GM23338 (cell line): ENCODE results near the gene DOCK1. TPM values are rescaled to one million over a fixed set of nuclear protein-coding genes. Genes with fewer than 3 reads are reported as not detected.

Experiments used
- ATAC-seq: fragments of 200-7000 bp; cut with Tn5 transposase; 3 replicates; pipeline ENCODE4 v1.9.1; 2020
- DNase-seq: peaks from one replicate; pipeline ENCODE4 v3.0.0-alpha.2; 2015; ENCODE audit warnings: low spot score
- H2AFZ ChIP-seq: fragments of 200-600 bp; sonication (generic); 2 replicates; pipeline ENCODE4 v1.8.0; 2016; ENCODE audit warnings: antibody characterized with exemption, mild to moderate bottlenecking, moderate library complexity
- H3F3A ChIP-seq: fragments of 200-600 bp; sonication (generic); replicated peaks from 2 replicates; pipeline ENCODE4 v1.8.0; 2017; ENCODE audit warnings: antibody characterized with exemption, mixed run types, low read depth
- H3K27ac ChIP-seq: fragments of 200-600 bp; sonication (generic); 2 replicates; pipeline ENCODE4 v1.6.1; 2016; ENCODE audit warnings: low read depth
- H3K27me3 ChIP-seq: fragments of 200-600 bp; sonication (generic); 2 replicates; pipeline ENCODE4 v1.8.0; 2016; ENCODE audit warnings: mild to moderate bottlenecking, mixed run types, moderate library complexity; ENCODE audit not compliant: insufficient read depth
- H3K36me3 ChIP-seq: fragments of 200-600 bp; sonication (generic); 2 replicates; pipeline ENCODE4 v1.8.0; 2016; ENCODE audit warnings: mild to moderate bottlenecking; ENCODE audit not compliant: insufficient read depth
- H3K4me1 ChIP-seq: fragments of 200-600 bp; sonication (generic); 2 replicates; pipeline ENCODE4 v1.8.0; 2016; ENCODE audit warnings: mild to moderate bottlenecking, moderate library complexity; ENCODE audit not compliant: insufficient read depth
- H3K4me2 ChIP-seq: fragments of 200-600 bp; sonication (generic); 2 replicates; pipeline ENCODE4 v1.7.1; 2017; ENCODE audit warnings: mixed run types
- H3K4me3 ChIP-seq: fragments of 200-600 bp; sonication (generic); 2 replicates; pipeline ENCODE4 v1.6.1; 2016; ENCODE audit warnings: mixed run types
- H3K79me2 ChIP-seq: fragments of 200-600 bp; sonication (generic); replicated peaks from 2 replicates; pipeline ENCODE4 v1.8.0; 2017; ENCODE audit warnings: mild to moderate bottlenecking; ENCODE audit not compliant: insufficient read depth
- H3K9me2 ChIP-seq: fragments of 200-600 bp; sonication (generic); 2 replicates; pipeline ENCODE4 v1.8.0; 2017; ENCODE audit not compliant: insufficient read depth
- H4K20me1 ChIP-seq: fragments of 200-600 bp; sonication (generic); replicated peaks from 2 replicates; pipeline ENCODE4 v1.8.0; 2017; ENCODE audit warnings: mild to moderate bottlenecking; ENCODE audit not compliant: insufficient read depth
- H3K27ac Mint-ChIP-seq: 2 replicates; pipeline ENCODE4 v1.8.0; 2020; ENCODE audit warnings: inconsistent platforms, mild to moderate bottlenecking, moderate library complexity, mixed read lengths
- H3K27me3 Mint-ChIP-seq: 3 replicates; pipeline ENCODE4 v1.8.0; 2022; ENCODE audit warnings: low read depth, mild to moderate bottlenecking, moderate library complexity, mixed read lengths, inconsistent platforms; ENCODE audit not compliant: insufficient read depth, poor library complexity
- H3K36me3 Mint-ChIP-seq: 3 replicates; pipeline ENCODE4 v1.8.0; 2021; ENCODE audit warnings: low read depth, mild to moderate bottlenecking, inconsistent platforms, moderate library complexity, mixed read lengths
- H3K4me1 Mint-ChIP-seq: 3 replicates; pipeline ENCODE4 v1.8.0; 2020; ENCODE audit warnings: mild to moderate bottlenecking, inconsistent platforms, mixed read lengths
- H3K4me3 Mint-ChIP-seq: 3 replicates; pipeline ENCODE4 v1.8.0; 2021; ENCODE audit warnings: moderate library complexity, mild to moderate bottlenecking, inconsistent platforms, mixed read lengths
- H3K9me3 Mint-ChIP-seq: 3 replicates; pipeline ENCODE4 v1.8.0; 2020; ENCODE audit warnings: moderate library complexity, mild to moderate bottlenecking, inconsistent platforms, mixed read lengths
- CREB1 ChIP-seq: fragments of 250-450 bp; sonication (Bioruptor Pico); IDR thresholded peaks from 2 replicates; pipeline ENCODE4 v1.5.0; 2020; ENCODE audit warnings: low read depth, mild to moderate bottlenecking, moderate library complexity
- EZH2 ChIP-seq: fragments of 200-600 bp; sonication (generic); IDR thresholded peaks from one replicate; pipeline ENCODE4 v1.8.0; 2017; ENCODE audit warnings: antibody characterized with exemption, mild to moderate bottlenecking, low read depth; ENCODE audit not compliant: unreplicated experiment
- JUNB ChIP-seq: IDR thresholded peaks from one replicate; pipeline ENCODE4 v1.6.1; 2016; ENCODE audit warnings: antibody characterized with exemption; ENCODE audit not compliant: unreplicated experiment
- NANOG ChIP-seq: IDR thresholded peaks from 2 replicates; pipeline ENCODE4 v1.6.1; 2016; ENCODE audit warnings: antibody characterized with exemption, borderline replicate concordance
- POLR2AphosphoS5 ChIP-seq: IDR thresholded peaks from 2 replicates; pipeline ENCODE4 v1.6.1; 2016; ENCODE audit warnings: antibody characterized with exemption, low read depth
- REST ChIP-seq: IDR thresholded peaks from one replicate; pipeline ENCODE4 v1.6.1; 2018; ENCODE audit warnings: antibody characterized with exemption; ENCODE audit not compliant: unreplicated experiment
- STAT1 ChIP-seq: IDR thresholded peaks from one replicate; pipeline ENCODE4 v1.6.1; 2016; ENCODE audit warnings: antibody characterized with exemption; ENCODE audit not compliant: unreplicated experiment
- ZNF114 ChIP-seq: fragments of 250-450 bp; sonication (Bioruptor Pico); IDR thresholded peaks from 2 replicates; pipeline ENCODE4 v1.5.0; 2020; ENCODE audit warnings: mild to moderate bottlenecking, moderate library complexity
- ZNF331 ChIP-seq: fragments of 250-450 bp; sonication (Bioruptor Pico); IDR thresholded peaks from 2 replicates; pipeline ENCODE4 v1.5.0; 2020; ENCODE audit warnings: low read depth, mild to moderate bottlenecking, moderate library complexity
- ZNF462 ChIP-seq: fragments of 250-450 bp; sonication (Bioruptor Pico); IDR thresholded peaks from 2 replicates; pipeline ENCODE4 v1.5.0; 2020; ENCODE audit warnings: mild to moderate bottlenecking, moderate library complexity
- polyA plus RNA-seq: library from polyadenylated mRNA; unstranded; fragments of >200 nt; fragmentation: Nextera tagmentation; extraction: Ambion mirVana; gene quantifications from 2 replicates; pipeline ENCODE4 v1.2.1, GENCODE V29; 2016
- total RNA-seq: library from RNA; depleted of rRNA; stranded (reverse); fragments of >200 nt; shearing (Covaris generic); gene quantifications from 2 replicates; pipeline ENCODE4 v1.2.3, GENCODE V29; 2014
- TF ChIP-seq, protein P1 (sequence below): IDR thresholded peaks from 2 replicates; pipeline ENCODE4 v1.6.1; 2016; ENCODE audit warnings: antibody characterized with exemption
- TF ChIP-seq, protein P2 (sequence below), 2 experiments: fragments of 200-600 bp in 1 of 2; sonication (generic) in 1 of 2; conservative IDR thresholded peaks; 2 replicates each; pipeline versions ENCODE4 v1.5.1 to v1.6.1; 2016 to 2017; ENCODE audit warnings: antibody characterized with exemption in 2 of 2, low read depth in 2 of 2, mild to moderate bottlenecking in 2 of 2, moderate library complexity in 1 of 2

DOCK1 gene
- total and polyA plus RNA-seq, 2 experiments from 2014 or later: 13.2 to 55.3 TPM

GRCh38 chr10:127063762-127064161 lies 158.5 kb downstream of the DOCK1 start (continued):
- TF ChIP-seq, protein P1, sequence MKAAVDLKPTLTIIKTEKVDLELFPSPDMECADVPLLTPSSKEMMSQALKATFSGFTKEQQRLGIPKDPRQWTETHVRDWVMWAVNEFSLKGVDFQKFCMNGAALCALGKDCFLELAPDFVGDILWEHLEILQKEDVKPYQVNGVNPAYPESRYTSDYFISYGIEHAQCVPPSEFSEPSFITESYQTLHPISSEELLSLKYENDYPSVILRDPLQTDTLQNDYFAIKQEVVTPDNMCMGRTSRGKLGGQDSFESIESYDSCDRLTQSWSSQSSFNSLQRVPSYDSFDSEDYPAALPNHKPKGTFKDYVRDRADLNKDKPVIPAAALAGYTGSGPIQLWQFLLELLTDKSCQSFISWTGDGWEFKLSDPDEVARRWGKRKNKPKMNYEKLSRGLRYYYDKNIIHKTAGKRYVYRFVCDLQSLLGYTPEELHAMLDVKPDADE: no peak

DNA sequence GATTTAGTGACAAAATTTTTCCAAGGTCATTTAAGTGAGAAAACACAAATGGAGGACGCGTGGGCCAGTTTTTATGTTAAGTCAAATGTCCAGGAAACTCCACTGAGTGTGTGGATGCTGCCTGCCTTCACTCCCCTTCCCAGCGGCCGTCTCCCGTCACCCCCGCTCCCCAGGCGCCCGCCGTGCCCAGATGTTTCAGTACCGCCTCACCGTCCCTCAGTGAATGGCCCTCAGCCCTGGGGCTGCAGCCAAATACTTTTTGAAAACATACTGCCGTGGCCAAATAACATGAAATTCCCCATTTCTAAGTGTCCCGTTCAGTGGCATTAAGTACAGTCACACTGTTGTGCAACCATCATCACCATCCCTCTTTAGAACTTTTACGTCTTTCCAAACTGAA lies 159.2 kb downstream of the DOCK1 start:
- Histone ChIP-seq H3K4me1 (no peaks in the 10 kb centered on the region), H3K4me3 (no peak overlapping the region), H3K79me2 (no peaks in the 10 kb centered on the region), H3K27me3 (no peaks in the 10 kb centered on the region), H3K36me3 (peaks cover 10% of the 10 kb centered on the region), H3K9me2 (no peaks in the 10 kb centered on the region; the same call in 1 of the 2 replicates), H2AFZ (no peak overlapping the region), H4K20me1 (no peaks in the 10 kb centered on the region), H3K27ac (no peak overlapping the region), H3K4me2 (no peak overlapping the region), H3F3A (no peaks in the 10 kb centered on the region)
- peaks cover 2% of the 10 kb centered on the region for H3K27me3 Mint-ChIP-seq
- peaks cover 70% of the 10 kb centered on the region for H3K36me3 Mint-ChIP-seq
- no peak overlapping the region for H3K4me3 Mint-ChIP-seq
- H3K4me1 Mint-ChIP-seq: no peaks in the 10 kb centered on the region; the same call in 2 of the 3 replicates
- H3K9me3 Mint-ChIP-seq: peaks cover 3% of the 10 kb centered on the region
- no peak for DNase-seq
- no peak for ATAC-seq
- H3K27ac Mint-ChIP-seq: no peak overlapping the region
- no peak for TF ChIP-seq REST
- TF ChIP-seq, protein P1: no peak
- no peak for TF ChIP-seq ZNF331 (CRISPR knock-in tag)
- TF ChIP-seq ZNF462 (CRISPR knock-in tag): no peak
- TF ChIP-seq EZH2: no peak
- TF ChIP-seq NANOG: no peak
- no peak for TF ChIP-seq POLR2AphosphoS5
- no peak for TF ChIP-seq ZNF114 (CRISPR knock-in tag)
- no peak for TF ChIP-seq CREB1 (CRISPR knock-in tag)
- no peak for TF ChIP-seq STAT1
- TF ChIP-seq, protein P2, sequence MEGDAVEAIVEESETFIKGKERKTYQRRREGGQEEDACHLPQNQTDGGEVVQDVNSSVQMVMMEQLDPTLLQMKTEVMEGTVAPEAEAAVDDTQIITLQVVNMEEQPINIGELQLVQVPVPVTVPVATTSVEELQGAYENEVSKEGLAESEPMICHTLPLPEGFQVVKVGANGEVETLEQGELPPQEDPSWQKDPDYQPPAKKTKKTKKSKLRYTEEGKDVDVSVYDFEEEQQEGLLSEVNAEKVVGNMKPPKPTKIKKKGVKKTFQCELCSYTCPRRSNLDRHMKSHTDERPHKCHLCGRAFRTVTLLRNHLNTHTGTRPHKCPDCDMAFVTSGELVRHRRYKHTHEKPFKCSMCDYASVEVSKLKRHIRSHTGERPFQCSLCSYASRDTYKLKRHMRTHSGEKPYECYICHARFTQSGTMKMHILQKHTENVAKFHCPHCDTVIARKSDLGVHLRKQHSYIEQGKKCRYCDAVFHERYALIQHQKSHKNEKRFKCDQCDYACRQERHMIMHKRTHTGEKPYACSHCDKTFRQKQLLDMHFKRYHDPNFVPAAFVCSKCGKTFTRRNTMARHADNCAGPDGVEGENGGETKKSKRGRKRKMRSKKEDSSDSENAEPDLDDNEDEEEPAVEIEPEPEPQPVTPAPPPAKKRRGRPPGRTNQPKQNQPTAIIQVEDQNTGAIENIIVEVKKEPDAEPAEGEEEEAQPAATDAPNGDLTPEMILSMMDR (conservative IDR thresholded peaks at IDR 0.05; ENCODE audit: low read depth in 2 of 2): no peak
- no peak for TF ChIP-seq JUNB
